ENCODE results near the gene FAM111B. TPM values are rescaled to one million over a fixed set of nuclear protein-coding genes. Genes with fewer than 3 reads are reported as not detected.
"Not testable (repeated sequence)": the region's sequence is repeated elsewhere in the genome, so short reads cannot be mapped to it uniquely, and the experiment has no call there.

The FAM111B gene
- polyA plus RNA-seq = 3.8 TPM

GRCh38 chr11:59106363-59107336 is at the start of gene FAM111B:
FAM111B (plus strand) TSS chr11:59107237; CDS start chr11:59109626, 2,389 bp downstream.
- peaks cover 52 to 65% (median 57%) of the 10 kb centered on the region in 3 donors for H3K4me1 Mint-ChIP-seq
- peak within 1 kb of the TSS; percentile 69 to 90 (median 79) for H3K27ac Mint-ChIP-seq

GRCh38 chr11:59058120-59059033 is 48.7 kb upstream of the FAM111B start:
- H3K9me3 Mint-ChIP-seq, H3K36me3 Mint-ChIP-seq, H3K27me3 Mint-ChIP-seq: not testable (repeated sequence)
- H3K27ac Mint-ChIP-seq = peak overlapping the region; percentile 9 to 85 (median 54)
- peak overlapping the region; percentile 85 to 97 (median 92) for H3K4me3 Mint-ChIP-seq
- H3K4me1 Mint-ChIP-seq = peaks cover 30 to 43% (median 38%) of the 10 kb centered on the region in 3 donors

More at GRCh38 chr11:59106363-59107336, at the start of gene FAM111B:
- Mint-ChIP-seq H3K36me3 (peaks cover 2% of the 10 kb centered on the region), H3K4me3 (peak within 1 kb of the TSS; percentile 83 to 97 (median 91)), H3K27me3 (peaks cover 6% of the 10 kb centered on the region), H3K9me3 (no peaks in the 10 kb centered on the region)

GRCh38 chr11:59060096-59060495 is 46.9 kb upstream of the FAM111B start:
- not testable (repeated sequence) for H3K27ac Mint-ChIP-seq, H3K27me3 Mint-ChIP-seq, H3K36me3 Mint-ChIP-seq, H3K9me3 Mint-ChIP-seq
- Mint-ChIP-seq H3K4me1 (peaks cover 21 to 36% (median 26%) of the 10 kb centered on the region in 3 donors), H3K4me3 (peak overlapping the region in 1 of 4 donors; percentile 27)

GRCh38 chr11:59062602-59063529 is 44.2 kb upstream of the FAM111B start:
- no peaks in the 10 kb centered on the region for H3K9me3 Mint-ChIP-seq
- H3K27ac Mint-ChIP-seq = no peak overlapping the region
- H3K36me3 Mint-ChIP-seq = no peaks in the 10 kb centered on the region
- H3K27me3 Mint-ChIP-seq = no peaks in the 10 kb centered on the region
- no peak overlapping the region for H3K4me3 Mint-ChIP-seq
- peaks cover 15 to 21% (median 21%) of the 10 kb centered on the region in 3 donors for H3K4me1 Mint-ChIP-seq

GRCh38 chr11:59063996-59064727 is 42.9 kb upstream of the FAM111B start:
- not testable (repeated sequence) for H3K27ac Mint-ChIP-seq, H3K4me1 Mint-ChIP-seq, H3K27me3 Mint-ChIP-seq, H3K9me3 Mint-ChIP-seq, H3K36me3 Mint-ChIP-seq
- H3K4me3 Mint-ChIP-seq = peak overlapping the region in 1 of 4 donors; percentile 70

- peaks cover 7% of the 10 kb centered on the region for H3K36me3 Mint-ChIP-seq
- H3K9me3 Mint-ChIP-seq = peaks cover 4 to 12% (median 7%) of the 10 kb centered on the region in 3 donors
- H3K4me3 Mint-ChIP-seq = no peak overlapping the region
- peaks cover 5% of the 10 kb centered on the region for H3K27me3 Mint-ChIP-seq
- H3K27ac Mint-ChIP-seq = no peak overlapping the region
- peaks cover 0 to 4% (median under 1%) of the 10 kb centered on the region in 3 donors for H3K4me1 Mint-ChIP-seq
These were observed 38.0 kb upstream of the FAM111B start for GRCh38 chr11:59069087-59069486.

GRCh38 chr11:59076876-59077571 is 30.0 kb upstream of the FAM111B start:
- Mint-ChIP-seq H3K36me3 (peaks cover 4% of the 10 kb centered on the region), H3K4me1 (peaks cover 35 to 50% (median 42%) of the 10 kb centered on the region in 3 donors), H3K27me3 (no peaks in the 10 kb centered on the region), H3K9me3 (peaks cover 5 to 10% (median 7%) of the 10 kb centered on the region in 3 donors), H3K27ac (peak overlapping the region; percentile 75 to 86 (median 82)), H3K4me3 (peak overlapping the region; percentile 4 to 89 (median 42))

GRCh38 chr11:59078435-59078834 is 28.6 kb upstream of the FAM111B start:
- Mint-ChIP-seq H3K4me1 (peaks cover 36 to 50% (median 42%) of the 10 kb centered on the region in 3 donors), H3K9me3 (peaks cover under 1 to 9% (median 1%) of the 10 kb centered on the region in 3 donors), H3K27ac (peak overlapping the region; percentile 75 to 85 (median 82)), H3K27me3 (no peaks in the 10 kb centered on the region), H3K36me3 (peaks cover 4% of the 10 kb centered on the region), H3K4me3 (peak overlapping the region; percentile 13 to 89 (median 64))

GRCh38 chr11:59079086-59079485 is 28.0 kb upstream of the FAM111B start:
- Mint-ChIP-seq H3K36me3 (peaks cover 5% of the 10 kb centered on the region), H3K27me3 (no peaks in the 10 kb centered on the region), H3K27ac (peak overlapping the region; percentile 75 to 85 (median 82)), H3K4me3 (peak overlapping the region; percentile 0 to 89 (median 64)), H3K9me3 (peaks cover 0 to 7% (median 0%) of the 10 kb centered on the region in 3 donors), H3K4me1 (peaks cover 42 to 52% (median 42%) of the 10 kb centered on the region in 3 donors)

- not testable (repeated sequence) for H3K27me3 Mint-ChIP-seq, H3K36me3 Mint-ChIP-seq, H3K9me3 Mint-ChIP-seq, H3K27ac Mint-ChIP-seq
- Mint-ChIP-seq H3K4me3 (peak overlapping the region in 1 of 4 donors; percentile 89), H3K4me1 (peaks cover 42 to 47% (median 47%) of the 10 kb centered on the region in 3 donors)
These were observed 26.6 kb upstream of the FAM111B start for GRCh38 chr11:59080421-59080820.

GRCh38 chr11:59081430-59082020 is 25.5 kb upstream of the FAM111B start:
- not testable (repeated sequence) for H3K27me3 Mint-ChIP-seq, H3K27ac Mint-ChIP-seq, H3K9me3 Mint-ChIP-seq
- Mint-ChIP-seq H3K4me3 (peak overlapping the region in 1 of 4 donors; percentile 33), H3K4me1 (peaks cover 42 to 47% (median 44%) of the 10 kb centered on the region in 3 donors), H3K36me3 (peaks cover 12% of the 10 kb centered on the region)

GRCh38 chr11:59086007-59086406 is 21.0 kb upstream of the FAM111B start, which contains the start of gene GLYATL1B:
GLYATL1B (plus strand) TSS chr11:59086307; CDS start chr11:59086307, 0 bp downstream.
- H3K27me3 Mint-ChIP-seq, H3K9me3 Mint-ChIP-seq, H3K4me3 Mint-ChIP-seq, H3K27ac Mint-ChIP-seq: not testable (repeated sequence)
- Mint-ChIP-seq H3K36me3 (peaks cover 15% of the 10 kb centered on the region), H3K4me1 (peaks cover 21 to 38% (median 26%) of the 10 kb centered on the region in 3 donors)

All from IgD-negative memory B cell (primary cell).